Osteoblast (primary cell): ENCODE results near the gene STX8. TPM values are rescaled to one million over a fixed set of nuclear protein-coding genes. Genes with fewer than 3 reads are reported as not detected.

ENCODE experiments used
- DNase-seq: peaks from one replicate; pipeline ENCODE4 v3.0.0; 2011; ENCODE audit warnings: low spot score, mixed read lengths; ENCODE audit not compliant: insufficient read length; ENCODE audit errors: missing footprints
- H2AFZ ChIP-seq: 2 replicates; pipeline ENCODE4 v1.6.0; 2011; ENCODE audit warnings: mild to moderate bottlenecking, low read length
- H3K27ac ChIP-seq: 2 replicates; pipeline ENCODE4 v1.5.1; 2011; ENCODE audit warnings: mild to moderate bottlenecking, low read depth, low read length, moderate library complexity
- H3K27me3 ChIP-seq: 2 replicates; pipeline ENCODE4 v1.6.0; 2012; ENCODE audit warnings: mild to moderate bottlenecking, control low read depth, inconsistent platforms, low read length, moderate library complexity; ENCODE audit not compliant: insufficient read depth
- H3K36me3 ChIP-seq: 2 replicates; pipeline ENCODE4 v1.5.1; 2011; ENCODE audit warnings: mild to moderate bottlenecking, low read length, control low read depth, moderate library complexity; ENCODE audit not compliant: insufficient read depth
- H3K4me1 ChIP-seq: 2 replicates; pipeline ENCODE4 v1.5.1; 2011; ENCODE audit warnings: mild to moderate bottlenecking, low read length, control low read depth, moderate library complexity; ENCODE audit not compliant: insufficient read depth
- H3K4me2 ChIP-seq: 2 replicates; pipeline ENCODE4 v1.6.0; 2011; ENCODE audit warnings: mild to moderate bottlenecking, low read length; ENCODE audit not compliant: insufficient read depth
- H3K4me3 ChIP-seq: fragments of 200-600 bp; sonication (generic); 3 replicates; pipeline ENCODE4 v1.5.1; 2012; ENCODE audit warnings: mild to moderate bottlenecking, low read length, inconsistent platforms; ENCODE audit not compliant: insufficient read depth
- H3K79me2 ChIP-seq: 2 replicates; pipeline ENCODE4 v1.6.0; 2012; ENCODE audit warnings: mild to moderate bottlenecking, low read length, control low read depth, inconsistent platforms; ENCODE audit not compliant: insufficient read depth
- H3K9me3 ChIP-seq: 2 replicates; pipeline ENCODE4 v1.5.1; 2011; ENCODE audit warnings: low read depth, low read length, control low read depth
- H4K20me1 ChIP-seq: 2 replicates; pipeline ENCODE4 v1.6.0; 2012; ENCODE audit warnings: mild to moderate bottlenecking, low read length, control low read depth; ENCODE audit not compliant: insufficient read depth
- CTCF ChIP-seq: IDR thresholded peaks from 2 replicates; pipeline ENCODE4 v1.5.1; 2011; ENCODE audit warnings: mild to moderate bottlenecking, low read depth, low read length, moderate library complexity; ENCODE audit errors: extremely low read depth
- total RNA-seq: library from RNA; depleted of rRNA; stranded (reverse); fragments of >200 nt; gene quantifications from 2 replicates; pipeline ENCODE4 v1.2.3, GENCODE V29; 2012

STX8 gene
- total RNA-seq, 1 donor = 72.7 TPM

- Histone ChIP-seq H3K9me3 (no peaks in the 10 kb centered on the region), H2AFZ (no peak overlapping the region), H3K4me3 (no peak overlapping the region), H3K27ac (no peak overlapping the region), H3K79me2 (no peaks in the 10 kb centered on the region), H3K4me2 (no peak overlapping the region), H3K36me3 (no peaks in the 10 kb centered on the region), H3K27me3 (no peaks in the 10 kb centered on the region), H4K20me1 (no peaks in the 10 kb centered on the region), H3K4me1 (no peaks in the 10 kb centered on the region)
- TF ChIP-seq CTCF = no peak
- DNase-seq = peak; percentile 45
Observed at GRCh38 chr17:9488556-9488955, 87.1 kb downstream of the STX8 start.

GRCh38 chr17:9487406-9487805 is 88.2 kb downstream of the STX8 start:
- DNase-seq = no peak
- Histone ChIP-seq H3K4me2 (no peak overlapping the region), H3K9me3 (no peaks in the 10 kb centered on the region), H3K4me1 (no peaks in the 10 kb centered on the region), H3K36me3 (no peaks in the 10 kb centered on the region), H2AFZ (no peak overlapping the region), H3K27ac (no peak overlapping the region), H3K4me3 (no peak overlapping the region), H3K27me3 (no peaks in the 10 kb centered on the region), H4K20me1 (no peaks in the 10 kb centered on the region), H3K79me2 (no peaks in the 10 kb centered on the region)
- TF ChIP-seq CTCF = no peak

GRCh38 chr17:9484789-9485188 is 90.8 kb downstream of the STX8 start:
- no peak for DNase-seq
- Histone ChIP-seq H3K79me2 (no peaks in the 10 kb centered on the region), H3K4me3 (no peak overlapping the region), H3K4me2 (no peak overlapping the region), H4K20me1 (no peaks in the 10 kb centered on the region), H3K36me3 (no peaks in the 10 kb centered on the region), H3K27me3 (no peaks in the 10 kb centered on the region), H2AFZ (no peak overlapping the region), H3K27ac (no peak overlapping the region), H3K9me3 (no peaks in the 10 kb centered on the region), H3K4me1 (no peaks in the 10 kb centered on the region)
- TF ChIP-seq CTCF = no peak

- H3K36me3 ChIP-seq = no peaks in the 10 kb centered on the region
- no peak overlapping the region for H3K27ac ChIP-seq
- no peak for DNase-seq
- H3K4me2 ChIP-seq = no peak overlapping the region
- no peaks in the 10 kb centered on the region for H3K79me2 ChIP-seq
- H3K27me3 ChIP-seq = no peaks in the 10 kb centered on the region
- H3K4me3 ChIP-seq = no peak overlapping the region
- H2AFZ ChIP-seq = no peak overlapping the region
- no peaks in the 10 kb centered on the region for H3K9me3 ChIP-seq
- TF ChIP-seq CTCF = no peak
- no peaks in the 10 kb centered on the region for H3K4me1 ChIP-seq
- no peaks in the 10 kb centered on the region for H4K20me1 ChIP-seq
Observed at GRCh38 chr17:9479964-9480363, 95.7 kb downstream of the STX8 start.
